ENCODE measurements around the gene PAF1.

Gene PAF1

GRCh38 chr19:39416152-39417120 lies 25.5 kb upstream of the PAF1 start:
- DNase-seq, result no peak

DNA sequence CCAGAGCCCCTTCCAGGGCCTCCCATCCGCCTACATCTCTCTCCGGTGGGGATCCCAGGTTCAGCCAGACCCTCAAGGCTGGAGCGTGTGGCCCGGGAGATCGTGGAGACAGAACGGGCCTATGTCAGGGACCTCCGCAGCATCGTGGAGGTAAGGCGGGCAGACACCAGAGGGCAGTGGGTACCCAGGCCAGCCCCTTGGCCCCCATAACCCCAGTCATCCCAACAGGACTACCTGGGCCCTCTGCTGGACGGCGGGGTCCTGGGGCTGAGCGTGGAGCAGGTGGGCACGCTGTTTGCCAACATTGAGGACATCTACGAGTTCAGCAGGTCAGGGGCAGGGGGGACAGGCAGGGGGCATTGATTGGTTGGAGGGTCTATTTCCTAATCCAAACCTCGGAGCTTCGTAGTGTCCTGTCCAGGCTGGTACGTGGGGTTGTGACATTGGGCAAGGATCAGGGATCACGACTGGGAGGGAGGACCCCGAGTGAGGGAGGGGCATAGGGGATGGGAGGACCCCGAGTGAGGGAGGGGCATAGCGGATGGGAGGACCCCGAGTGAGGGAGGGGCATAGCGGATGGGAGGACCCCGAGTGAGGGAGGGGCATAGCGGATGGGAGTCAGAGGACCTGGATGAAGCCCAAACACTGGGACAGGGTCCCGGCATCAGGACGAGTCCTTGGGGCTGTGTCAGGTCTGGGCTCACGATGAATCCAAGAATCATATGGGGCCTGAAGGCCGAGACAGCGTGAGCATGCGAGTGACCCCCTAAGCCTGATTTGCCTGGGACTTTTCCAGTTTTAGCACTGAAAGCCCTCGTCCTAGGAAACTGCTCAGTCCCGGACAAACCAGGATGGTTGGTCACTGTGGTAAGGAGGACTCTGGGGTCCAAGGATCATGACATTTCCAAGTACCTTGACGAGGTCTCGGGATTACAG lies 24.5 kb upstream of the PAF1 start:
- DNase-seq, result no peak

DNA sequence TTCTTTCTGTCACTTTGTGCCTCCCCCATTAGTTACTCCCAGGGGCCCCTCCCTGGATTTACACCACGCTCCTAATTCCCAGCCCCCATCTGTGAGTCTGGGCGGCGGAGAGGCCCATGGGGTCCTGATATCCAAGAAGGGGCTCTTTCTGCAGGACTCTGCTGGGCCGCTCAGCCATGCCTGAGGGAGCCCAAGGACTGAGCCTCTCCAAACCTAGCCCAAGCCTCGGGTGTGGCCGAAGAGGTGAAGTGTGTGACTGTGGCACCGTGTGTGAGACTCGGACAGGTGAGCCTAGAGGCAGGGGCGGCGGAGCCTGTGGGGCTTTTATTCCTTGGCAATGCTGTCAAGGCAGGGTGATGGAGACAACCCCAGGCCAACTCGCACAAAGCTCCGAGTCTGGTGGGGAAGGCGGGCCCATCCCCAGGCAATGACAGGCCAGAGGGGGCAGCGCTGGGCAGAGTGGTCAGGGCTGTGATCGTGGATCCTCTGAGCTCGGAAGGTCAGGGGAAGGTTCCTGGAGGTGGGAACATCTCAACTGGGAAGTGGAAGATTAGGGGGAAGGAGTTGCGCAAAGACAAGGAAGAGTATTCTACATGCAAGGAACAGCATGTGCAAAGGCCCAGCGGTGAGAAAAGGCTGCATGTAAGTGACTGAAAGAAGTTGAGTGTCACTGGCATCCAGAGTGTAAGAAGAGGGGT lies 23.2 kb upstream of the PAF1 start:
- DNase-seq, result no peak

- peak; percentile 15 for DNase-seq
These were observed 22.5 kb upstream of the PAF1 start for GRCh38 chr19:39413272-39413910.

- no peak for DNase-seq
These were observed 22.0 kb upstream of the PAF1 start for GRCh38 chr19:39412867-39413271.

DNA sequence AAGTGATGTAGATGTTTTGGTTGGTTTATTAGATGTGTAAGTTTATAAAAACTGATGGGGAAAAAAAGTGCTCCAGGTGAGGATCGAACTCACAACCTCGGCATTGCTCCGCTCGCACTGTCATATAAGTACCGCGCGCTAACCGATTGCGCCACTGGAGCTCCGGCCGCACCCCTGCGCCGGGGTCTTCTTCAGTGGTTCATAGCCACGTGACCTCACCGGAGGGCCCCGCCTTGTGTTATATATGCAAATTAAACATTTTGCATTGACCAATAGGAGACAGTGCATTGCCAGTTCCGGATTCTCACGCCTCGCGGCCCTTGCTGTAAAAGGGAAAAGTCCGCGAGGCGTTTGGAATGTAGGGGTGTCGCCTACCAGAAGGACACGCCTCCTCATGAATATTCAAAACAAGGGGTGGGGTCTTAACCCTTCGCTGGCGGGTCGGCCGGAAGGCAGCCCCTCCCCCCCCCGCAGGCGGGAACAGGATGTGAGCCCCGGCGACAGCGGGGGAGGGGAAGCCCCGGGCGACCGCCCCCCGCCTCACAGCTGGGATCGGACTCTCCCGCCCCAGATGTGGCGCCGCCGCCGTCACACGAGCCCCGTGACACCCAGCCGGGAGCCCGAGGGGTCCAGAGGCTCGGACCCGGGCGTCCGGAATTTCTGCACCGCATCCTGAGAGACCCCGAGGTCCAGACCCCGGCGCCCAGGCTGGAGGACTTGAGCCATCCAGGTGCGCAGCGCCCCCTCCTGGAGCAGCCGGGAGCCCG lies 21.4 kb upstream of the PAF1 start, which contains the start of gene PLEKHG2:
Gene PLEKHG2 (plus strand): TSS at position 570 of the 767 bp plus-strand sequence. CDS start 1,418 bp downstream, outside the sequence.
- peak; percentile 99 for DNase-seq

DNA sequence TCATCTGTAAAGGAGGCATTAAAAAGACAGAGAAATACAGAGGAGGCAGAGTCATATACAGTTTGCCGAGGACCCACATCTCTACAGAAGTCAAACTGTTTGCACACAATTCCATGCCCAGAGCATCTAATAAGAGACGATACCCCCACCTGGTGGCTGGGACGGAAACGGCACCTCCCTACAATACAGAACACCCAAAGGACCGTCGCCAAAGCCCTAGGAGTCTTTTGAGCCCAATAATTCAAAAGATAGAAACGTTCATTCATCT lies 20.9 kb upstream of the PAF1 start:
- peak; percentile 99 for DNase-seq

DNA sequence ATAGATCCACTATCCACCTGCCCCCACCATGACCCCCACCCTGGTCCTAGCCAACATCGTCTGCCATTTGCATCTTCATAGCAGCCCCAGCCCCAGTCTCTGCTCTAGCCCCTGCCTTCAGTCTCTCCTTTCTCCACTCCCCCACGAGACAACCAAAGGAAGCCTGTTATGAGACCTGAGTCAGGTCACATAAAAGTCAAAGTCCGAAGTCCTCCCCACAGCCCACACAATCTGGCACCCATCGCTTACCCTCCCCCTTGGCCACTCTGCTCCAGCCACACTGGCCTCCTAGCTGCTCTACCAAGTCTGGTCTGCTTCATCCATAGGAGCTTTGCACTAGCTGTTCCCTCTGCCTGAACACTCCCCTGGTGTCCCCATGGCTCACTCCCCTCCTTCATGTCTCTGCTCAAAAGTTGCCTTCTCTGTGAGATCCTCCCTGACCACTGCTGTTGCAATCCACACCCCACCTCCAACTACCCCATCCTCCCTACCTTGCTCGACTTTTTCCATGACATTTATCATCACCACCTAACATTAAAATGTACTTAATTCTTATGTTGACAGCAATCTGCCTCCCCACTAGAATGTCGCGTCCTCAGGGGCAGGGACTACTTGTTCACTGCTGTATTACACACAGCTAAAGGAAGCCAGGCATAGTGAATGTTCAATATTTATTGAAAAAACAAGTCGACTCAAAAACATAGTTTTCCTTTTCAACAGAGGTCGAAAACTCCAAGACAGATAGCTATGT lies 20.4 kb upstream of the PAF1 start:
- DNase-seq, result no peak

- no peak for DNase-seq
These were observed 19.9 kb upstream of the PAF1 start for GRCh38 chr19:39410831-39411080.

- peak; percentile 27 for DNase-seq
These were observed 19.3 kb upstream of the PAF1 start for GRCh38 chr19:39410017-39410830.

- peak; percentile 95 for DNase-seq
These were observed 18.5 kb upstream of the PAF1 start for GRCh38 chr19:39409208-39410016.

- DNase-seq, result peak; percentile 70
These were observed 17.7 kb upstream of the PAF1 start for GRCh38 chr19:39408392-39409207.

- DNase-seq, result no peak
These were observed 16.9 kb upstream of the PAF1 start for GRCh38 chr19:39407660-39408391.

DNA sequence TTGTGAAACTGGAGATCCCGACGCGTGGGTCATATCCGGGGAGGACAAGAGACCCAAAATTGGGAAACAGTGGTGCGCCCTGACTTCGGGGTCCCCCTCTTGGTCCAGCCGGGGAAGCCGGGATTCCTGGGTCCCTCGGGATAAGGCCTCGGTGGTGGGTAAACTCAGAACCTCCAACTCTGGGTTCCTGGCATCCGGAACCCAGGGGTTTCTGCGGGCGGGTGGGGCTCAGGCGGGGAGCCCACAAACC lies 16.4 kb upstream of the PAF1 start:
- no peak for DNase-seq

- DNase-seq, result peak; percentile 79
These were observed 15.9 kb upstream of the PAF1 start, which contains the start of gene ZFP36 for GRCh38 chr19:39406656-39407409. Gene ZFP36, plus strand, starts transcription at chr19:39406847. Its CDS starts 58 bp downstream, at chr19:39406905.

DNA sequence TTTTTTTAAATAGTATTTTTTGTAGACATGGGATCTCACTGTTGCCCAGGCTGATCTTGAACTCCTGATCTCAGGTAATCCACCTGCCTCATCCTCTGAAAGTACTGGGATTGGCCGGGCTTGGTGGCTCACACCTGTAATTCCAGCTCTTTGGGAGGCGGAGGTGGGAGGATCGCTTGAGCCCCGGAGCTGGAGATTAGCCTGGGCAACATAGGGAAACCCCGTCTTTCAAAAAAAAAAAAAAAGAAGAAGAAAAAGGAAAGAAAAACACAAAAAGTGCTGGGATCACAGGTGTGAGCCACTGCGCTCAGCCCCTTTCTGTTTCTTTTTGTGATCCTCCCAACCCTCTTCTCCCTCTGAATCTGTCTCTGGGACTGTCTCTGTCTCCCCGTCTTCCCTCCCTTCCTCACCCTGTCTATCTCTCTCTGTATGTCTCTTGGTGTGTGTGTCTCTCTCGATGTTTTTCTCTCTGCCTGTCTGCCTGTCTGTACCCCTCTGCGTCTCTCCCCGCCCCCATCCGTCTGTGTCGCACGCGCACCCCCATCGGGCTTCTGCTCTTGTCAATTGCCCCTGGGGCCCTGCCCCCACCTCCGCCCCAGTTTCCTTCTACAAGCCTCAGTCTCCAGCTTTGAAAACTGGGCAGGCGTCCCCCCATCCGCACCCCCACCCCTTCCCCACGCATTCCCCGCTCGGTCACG lies 15.2 kb upstream of the PAF1 start:
- DNase-seq, result peak; percentile 24
